Limb (tissue), 2 donors: ENCODE measurements around the gene SWAP70.
"Not testable (repeated sequence)": the region's sequence is repeated elsewhere in the genome, so short reads cannot be mapped to it uniquely, and the experiment has no call there.

Experiments
- DNase-seq, 2 donors: peaks; one replicate each; pipeline ENCODE4 v3.0.0-alpha.2; 2016; ENCODE audit errors: extremely low spot score in 2 of 2

Gene SWAP70

GRCh38 chr11:9722023-9722422, 58.1 kb downstream of the SWAP70 start:
- no peak for DNase-seq

- no peak for DNase-seq
Observed at GRCh38 chr11:9722893-9723292, 59.0 kb downstream of the SWAP70 start.

DNA sequence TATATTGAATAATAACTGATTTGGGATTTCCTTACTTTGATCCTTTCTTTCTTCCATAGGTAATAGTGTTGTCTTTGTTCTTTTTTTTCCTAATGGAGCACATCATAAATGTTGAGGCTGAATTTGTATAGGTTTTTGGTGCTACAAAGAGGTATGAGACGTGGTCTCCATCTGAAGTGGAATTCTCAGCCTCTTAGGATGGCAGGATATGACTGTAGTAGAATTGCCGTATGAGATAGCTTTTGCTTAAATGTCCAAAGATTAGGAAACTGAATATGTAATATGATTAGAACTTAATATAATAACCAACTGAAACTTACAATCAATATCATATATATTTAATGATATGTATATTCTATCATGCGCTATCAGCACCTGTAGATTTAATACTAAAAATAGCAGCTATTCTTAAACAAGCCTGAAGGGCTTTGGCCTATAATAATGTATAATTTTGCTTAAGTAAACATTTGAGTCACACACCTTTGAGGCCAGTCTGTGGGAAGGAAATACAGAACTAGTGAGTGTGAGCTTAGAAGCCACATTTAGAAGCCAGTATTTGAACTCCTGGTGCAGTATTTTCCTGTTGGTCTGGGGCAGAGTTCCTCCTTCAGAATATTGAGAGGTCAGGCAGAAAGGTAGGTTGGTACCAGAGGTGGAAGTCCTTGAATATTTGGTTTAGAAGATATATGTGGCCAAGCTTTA, 62.6 kb downstream of the SWAP70 start:
- no peak for DNase-seq

- DNase-seq, result no peak
Observed at GRCh38 chr11:9728058-9728457, 64.2 kb downstream of the SWAP70 start.

GRCh38 chr11:9731256-9731655, 67.4 kb downstream of the SWAP70 start:
- no peak for DNase-seq

DNA sequence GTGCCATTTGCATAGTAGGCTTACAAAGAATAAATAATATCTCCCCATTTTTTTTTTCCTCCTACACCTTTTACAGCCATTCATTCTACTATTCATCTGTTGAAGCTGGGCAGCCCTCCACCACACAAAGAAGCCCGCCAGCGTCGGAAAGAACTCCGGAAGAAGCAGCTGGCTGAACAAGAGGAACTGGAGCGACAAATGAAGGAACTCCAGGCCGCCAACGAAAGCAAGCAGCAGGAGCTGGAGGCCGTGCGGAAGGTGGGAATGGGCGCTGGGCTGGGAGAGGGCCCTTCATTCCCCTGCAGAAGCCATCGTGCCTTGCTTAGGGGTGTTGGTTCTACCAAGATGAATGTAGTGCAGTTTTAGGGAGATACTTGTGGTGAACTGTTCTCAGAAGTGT, 68.6 kb downstream of the SWAP70 start:
- no peak for DNase-seq

GRCh38 chr11:9733212-9733611, 69.3 kb downstream of the SWAP70 start:
- no peak for DNase-seq

DNA sequence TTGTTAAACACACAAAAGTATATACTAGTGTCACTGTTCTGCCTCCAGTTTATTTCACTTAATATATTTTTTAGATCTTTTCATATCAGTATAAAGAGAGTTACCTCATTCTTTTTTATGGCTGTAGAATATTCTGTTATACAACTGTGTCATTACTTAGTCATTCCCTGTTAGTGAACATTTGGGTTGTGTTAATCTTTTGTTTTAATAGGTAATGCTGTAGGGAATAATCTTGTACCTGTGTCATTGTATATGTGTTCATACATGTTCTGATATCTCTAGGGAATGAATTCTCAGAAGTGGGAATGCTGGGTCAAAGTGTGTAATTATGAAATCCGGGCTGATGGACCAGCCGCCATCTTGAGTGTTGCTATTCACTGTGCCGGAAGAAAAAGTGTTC, 71.4 kb downstream of the SWAP70 start:
- no peak for DNase-seq

- no peak for DNase-seq
Observed at GRCh38 chr11:9735919-9736318, 72.0 kb downstream of the SWAP70 start.

DNA sequence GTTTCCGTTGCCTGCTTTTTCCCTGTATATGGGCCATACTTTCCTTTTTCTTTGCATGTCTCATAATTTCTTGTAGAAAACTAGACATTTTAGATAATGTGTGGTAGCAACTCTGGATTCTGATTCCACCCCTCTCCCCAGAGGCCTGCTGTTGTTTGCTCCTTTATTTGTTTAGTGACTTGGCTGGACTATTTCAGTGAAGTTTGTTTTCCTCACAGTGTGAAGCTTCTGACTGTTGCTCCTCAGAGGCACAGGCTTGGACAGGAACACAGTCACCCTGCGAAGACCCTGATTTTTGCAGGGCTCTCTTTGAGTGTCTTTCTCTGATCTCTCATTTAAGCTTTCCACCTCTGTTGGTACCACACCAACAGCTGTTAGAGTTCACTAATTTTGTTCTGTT, 72.5 kb downstream of the SWAP70 start:
- no peak for DNase-seq

GRCh38 chr11:9738116-9738515, 74.2 kb downstream of the SWAP70 start:
- no peak for DNase-seq

GRCh38 chr11:9738707-9739106, 74.8 kb downstream of the SWAP70 start:
- DNase-seq, result no peak

DNA sequence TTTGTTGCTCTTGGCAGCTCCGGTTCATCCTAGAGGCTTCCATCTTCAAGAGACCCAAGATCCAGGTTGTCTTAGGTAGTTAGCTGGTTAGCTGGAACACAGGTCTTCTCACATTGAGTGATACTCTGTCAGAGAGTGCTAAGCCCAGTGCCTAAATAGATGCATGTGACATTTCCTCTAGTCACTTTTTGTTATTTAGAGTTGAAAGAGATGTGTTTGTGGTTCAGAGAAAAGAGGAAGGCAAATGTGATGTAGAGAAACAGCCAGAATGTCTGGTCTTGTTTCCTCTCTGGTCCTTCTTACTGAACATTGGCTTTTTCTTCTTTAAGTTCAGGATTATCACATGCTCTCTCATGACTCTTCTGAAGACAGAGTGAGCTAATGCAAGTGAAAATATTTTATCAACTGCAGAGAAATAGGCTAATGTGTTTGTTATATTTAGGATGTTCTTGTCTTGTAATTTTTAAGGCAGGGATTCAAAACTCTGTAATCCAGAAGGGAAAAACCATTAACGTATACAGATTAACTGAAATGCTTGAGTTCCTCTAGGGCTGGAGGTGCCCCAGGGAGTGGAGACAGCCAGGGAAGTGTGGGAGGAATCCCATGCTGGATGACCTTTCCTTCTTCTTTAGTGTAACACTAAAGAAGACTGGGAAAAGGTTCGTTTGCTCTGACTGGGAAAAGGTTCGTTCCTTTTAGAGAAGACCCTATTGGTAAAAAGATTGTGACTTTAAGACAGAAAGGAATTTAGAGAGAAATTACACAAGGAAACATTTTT, 75.4 kb downstream of the SWAP70 start:
- no peak for DNase-seq

- no peak for DNase-seq
Observed at GRCh38 chr11:9740202-9740883, 76.5 kb downstream of the SWAP70 start.

GRCh38 chr11:9741260-9741659, 77.4 kb downstream of the SWAP70 start:
- no peak for DNase-seq

- DNase-seq, result not testable (repeated sequence)
Observed at GRCh38 chr11:9743512-9743911, 79.6 kb downstream of the SWAP70 start.

DNA sequence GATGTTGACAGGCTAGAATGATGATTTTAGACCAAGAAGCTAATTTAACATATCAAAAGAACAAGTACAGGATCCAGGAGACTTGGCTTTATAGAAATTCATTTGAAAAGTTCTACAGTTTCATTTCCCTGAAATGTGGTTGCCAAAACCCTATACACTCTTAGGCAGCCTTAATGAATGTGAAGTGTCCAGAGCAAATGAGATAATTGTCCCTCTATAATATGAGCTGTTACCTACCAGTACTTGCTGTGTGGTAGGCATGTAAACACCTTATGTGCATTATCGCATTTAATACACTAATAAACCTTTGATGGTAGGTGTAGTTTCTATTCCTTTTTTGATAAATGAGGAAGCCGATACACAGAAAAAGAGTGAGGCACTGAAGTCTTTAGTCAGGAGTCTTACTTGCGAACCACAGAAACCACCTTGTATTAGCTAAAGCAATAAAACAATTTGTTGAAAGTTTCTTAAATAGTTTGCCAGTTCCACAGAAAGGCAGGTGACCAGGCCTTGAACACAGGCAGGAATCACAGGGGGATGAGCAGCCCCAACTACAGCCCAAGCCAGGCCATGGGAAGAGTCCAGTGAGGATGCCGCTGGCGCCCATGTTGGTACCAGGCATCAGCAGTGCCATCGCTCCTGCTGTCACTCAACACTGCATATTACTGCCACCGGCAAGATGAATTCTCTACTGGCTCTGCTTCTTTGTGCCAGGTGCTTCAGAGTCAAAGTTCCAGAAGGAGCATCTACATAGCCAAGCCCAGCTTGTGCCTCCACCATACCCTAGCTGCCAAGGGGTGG, 81.7 kb downstream of the SWAP70 start:
- DNase-seq, result no peak

DNA sequence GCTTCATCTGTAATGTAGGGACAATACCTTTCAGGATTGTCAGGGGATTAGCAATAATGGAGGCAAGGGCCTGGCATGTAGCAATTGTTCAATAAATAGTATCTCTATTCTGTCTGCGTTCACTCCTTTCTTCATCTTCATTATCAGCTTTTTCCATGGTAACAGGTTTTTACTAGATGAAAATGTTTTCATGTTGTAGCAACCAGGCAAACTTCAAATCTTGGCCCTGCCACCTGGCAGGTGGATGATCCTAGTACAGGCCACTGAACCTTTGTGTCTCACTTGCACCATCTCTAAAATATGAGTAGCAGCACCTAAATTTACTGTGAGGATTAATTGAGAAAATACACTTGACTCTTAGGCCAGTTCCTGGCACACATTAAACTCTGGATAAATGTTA, 83.4 kb downstream of the SWAP70 start:
- no peak for DNase-seq

- no peak for DNase-seq
Observed at GRCh38 chr11:9747828-9748227, 84.0 kb downstream of the SWAP70 start.

DNA sequence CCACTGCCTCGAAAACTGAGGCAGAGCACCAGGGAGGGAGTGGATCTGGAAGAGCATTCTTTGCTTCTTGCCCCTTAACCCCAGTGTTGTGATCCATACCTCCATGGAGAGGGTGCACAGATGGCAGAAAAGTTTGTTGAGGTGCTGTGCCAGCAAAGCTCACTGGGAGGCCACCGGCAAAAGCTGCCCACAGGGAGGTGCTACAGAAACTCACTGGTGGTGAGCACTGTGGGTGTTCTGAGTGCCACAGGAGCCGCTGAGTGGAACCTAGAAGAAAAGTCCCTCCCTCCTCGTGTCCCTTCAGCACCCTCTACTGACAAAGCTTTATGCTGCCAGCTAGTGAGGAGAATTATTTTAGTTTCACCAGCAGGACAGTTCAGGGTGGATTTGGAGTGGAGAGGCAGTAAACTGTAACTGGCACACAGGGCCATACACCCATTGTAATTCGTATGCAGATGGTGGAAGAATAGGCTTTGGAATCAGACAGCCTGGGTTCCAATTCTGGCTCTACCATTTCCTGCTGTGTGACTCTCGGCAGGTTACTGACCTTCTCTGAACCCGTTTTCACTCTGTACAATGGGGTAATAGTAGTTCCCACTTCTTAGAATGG, 84.6 kb downstream of the SWAP70 start:
- peak in 1 of 2 donors; percentile 68 for DNase-seq

DNA sequence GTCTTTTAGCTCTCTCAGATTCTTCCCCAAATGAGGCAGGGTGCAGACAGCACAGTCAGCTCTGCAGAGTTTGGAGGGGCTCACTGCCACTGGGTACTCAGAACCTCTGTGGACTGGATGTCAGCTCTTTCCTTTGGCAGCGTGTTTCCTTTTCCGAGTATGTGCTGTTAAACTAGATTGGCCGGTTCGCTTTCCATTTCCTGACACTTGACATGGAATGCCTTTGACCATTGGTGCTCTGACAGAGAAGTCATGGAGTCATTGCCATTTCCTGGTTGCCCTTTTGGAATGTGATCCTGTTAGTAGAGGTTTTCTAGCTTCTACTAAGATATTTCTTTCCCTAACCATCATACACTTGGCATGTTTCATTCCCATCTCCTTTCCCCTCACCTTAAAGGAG, 86.7 kb downstream of the SWAP70 start:
- DNase-seq, result no peak
